Panc1 (cell line): ENCODE results near the gene TOP2A.

Experiments
- POLR2AphosphoS5 ChIP-seq: IDR thresholded peaks from 2 replicates; pipeline ENCODE4 v1.6.1; 2012; ENCODE audit warnings: mild to moderate bottlenecking, low read depth, low read length, moderate library complexity
- TCF7L2 ChIP-seq: IDR thresholded peaks from 2 replicates; pipeline ENCODE4 v1.6.1; 2011; ENCODE audit warnings: mild to moderate bottlenecking, low read depth, low read length, inconsistent platforms
- TF ChIP-seq, protein P1 (sequence below): fragments of 450-650 bp; IDR thresholded peaks from 2 replicates; pipeline ENCODE4 v1.5.1; 2017; ENCODE audit warnings: mild to moderate bottlenecking
- TF ChIP-seq, protein P2 (sequence below), 2 experiments: IDR thresholded peaks; 2 replicates each; pipeline ENCODE4 v1.6.1; 2011 to 2012; ENCODE audit warnings: low read depth in 2 of 2, control low read depth in 1 of 2, low read length in 1 of 2, mild to moderate bottlenecking in 1 of 2, moderate library complexity in 1 of 2; ENCODE audit not compliant: insufficient read depth in 1 of 2

DNA sequence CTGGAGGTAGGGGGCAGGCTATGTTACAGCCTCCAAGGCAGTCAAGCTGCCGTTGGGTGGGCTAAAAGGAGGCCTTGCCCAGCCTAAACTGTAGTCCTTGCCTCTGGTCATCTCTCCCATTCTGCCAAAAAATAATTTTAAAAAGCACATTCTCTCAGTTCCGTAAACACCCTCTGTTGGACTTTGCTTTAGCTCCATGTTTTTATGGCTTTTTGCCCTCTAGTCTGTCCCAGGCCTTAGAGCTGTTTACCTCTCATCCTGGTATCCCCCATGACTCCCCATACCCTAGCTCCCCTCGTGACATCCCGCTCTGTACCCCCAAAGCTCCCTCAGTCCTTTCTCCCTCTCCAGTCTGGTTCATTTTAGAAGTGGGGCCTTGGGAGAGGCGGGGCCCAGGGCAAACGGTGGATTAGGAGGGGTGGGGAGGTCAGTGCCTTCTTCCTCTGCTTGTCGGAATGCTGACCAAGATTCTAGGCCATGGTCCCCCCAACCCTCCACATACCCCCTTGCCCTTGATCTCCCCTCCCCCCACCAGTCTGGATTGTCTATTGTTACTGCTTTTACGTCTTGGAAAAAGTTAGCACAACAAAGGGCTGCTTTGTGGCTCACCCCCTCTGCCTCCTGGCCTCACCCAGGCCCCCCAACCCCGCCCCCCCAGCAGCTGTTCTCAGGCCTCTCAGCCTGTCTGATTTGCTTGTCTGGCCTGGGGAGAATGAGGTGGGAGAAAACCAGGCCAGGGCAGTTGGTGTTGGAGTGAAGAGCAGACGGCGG lies 71.5 kb downstream of the TOP2A start:
- TF ChIP-seq, protein P1, sequence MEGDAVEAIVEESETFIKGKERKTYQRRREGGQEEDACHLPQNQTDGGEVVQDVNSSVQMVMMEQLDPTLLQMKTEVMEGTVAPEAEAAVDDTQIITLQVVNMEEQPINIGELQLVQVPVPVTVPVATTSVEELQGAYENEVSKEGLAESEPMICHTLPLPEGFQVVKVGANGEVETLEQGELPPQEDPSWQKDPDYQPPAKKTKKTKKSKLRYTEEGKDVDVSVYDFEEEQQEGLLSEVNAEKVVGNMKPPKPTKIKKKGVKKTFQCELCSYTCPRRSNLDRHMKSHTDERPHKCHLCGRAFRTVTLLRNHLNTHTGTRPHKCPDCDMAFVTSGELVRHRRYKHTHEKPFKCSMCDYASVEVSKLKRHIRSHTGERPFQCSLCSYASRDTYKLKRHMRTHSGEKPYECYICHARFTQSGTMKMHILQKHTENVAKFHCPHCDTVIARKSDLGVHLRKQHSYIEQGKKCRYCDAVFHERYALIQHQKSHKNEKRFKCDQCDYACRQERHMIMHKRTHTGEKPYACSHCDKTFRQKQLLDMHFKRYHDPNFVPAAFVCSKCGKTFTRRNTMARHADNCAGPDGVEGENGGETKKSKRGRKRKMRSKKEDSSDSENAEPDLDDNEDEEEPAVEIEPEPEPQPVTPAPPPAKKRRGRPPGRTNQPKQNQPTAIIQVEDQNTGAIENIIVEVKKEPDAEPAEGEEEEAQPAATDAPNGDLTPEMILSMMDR = no peak
- TF ChIP-seq, protein P2, sequence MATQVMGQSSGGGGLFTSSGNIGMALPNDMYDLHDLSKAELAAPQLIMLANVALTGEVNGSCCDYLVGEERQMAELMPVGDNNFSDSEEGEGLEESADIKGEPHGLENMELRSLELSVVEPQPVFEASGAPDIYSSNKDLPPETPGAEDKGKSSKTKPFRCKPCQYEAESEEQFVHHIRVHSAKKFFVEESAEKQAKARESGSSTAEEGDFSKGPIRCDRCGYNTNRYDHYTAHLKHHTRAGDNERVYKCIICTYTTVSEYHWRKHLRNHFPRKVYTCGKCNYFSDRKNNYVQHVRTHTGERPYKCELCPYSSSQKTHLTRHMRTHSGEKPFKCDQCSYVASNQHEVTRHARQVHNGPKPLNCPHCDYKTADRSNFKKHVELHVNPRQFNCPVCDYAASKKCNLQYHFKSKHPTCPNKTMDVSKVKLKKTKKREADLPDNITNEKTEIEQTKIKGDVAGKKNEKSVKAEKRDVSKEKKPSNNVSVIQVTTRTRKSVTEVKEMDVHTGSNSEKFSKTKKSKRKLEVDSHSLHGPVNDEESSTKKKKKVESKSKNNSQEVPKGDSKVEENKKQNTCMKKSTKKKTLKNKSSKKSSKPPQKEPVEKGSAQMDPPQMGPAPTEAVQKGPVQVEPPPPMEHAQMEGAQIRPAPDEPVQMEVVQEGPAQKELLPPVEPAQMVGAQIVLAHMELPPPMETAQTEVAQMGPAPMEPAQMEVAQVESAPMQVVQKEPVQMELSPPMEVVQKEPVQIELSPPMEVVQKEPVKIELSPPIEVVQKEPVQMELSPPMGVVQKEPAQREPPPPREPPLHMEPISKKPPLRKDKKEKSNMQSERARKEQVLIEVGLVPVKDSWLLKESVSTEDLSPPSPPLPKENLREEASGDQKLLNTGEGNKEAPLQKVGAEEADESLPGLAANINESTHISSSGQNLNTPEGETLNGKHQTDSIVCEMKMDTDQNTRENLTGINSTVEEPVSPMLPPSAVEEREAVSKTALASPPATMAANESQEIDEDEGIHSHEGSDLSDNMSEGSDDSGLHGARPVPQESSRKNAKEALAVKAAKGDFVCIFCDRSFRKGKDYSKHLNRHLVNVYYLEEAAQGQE (IDR thresholded peaks at IDR 0.05; ENCODE audit: insufficient read depth in 1 of 2, low read depth in 2 of 2, low read length in 1 of 2) = no peak
- no peak for TF ChIP-seq POLR2AphosphoS5
- TF ChIP-seq TCF7L2 = no peak
